NB4 (cell line): Measurements from ENCODE around the gene PRX.
"Not testable (repeated sequence)": the region's sequence is repeated elsewhere in the genome, so short reads cannot be mapped to it uniquely, and the experiment has no call there.

Experiments used
- DNase-seq: peaks from one replicate; pipeline ENCODE4 v3.0.0; 2010; ENCODE audit warnings: low read depth
- H3K4me3 ChIP-seq: one replicate; pipeline ENCODE4 v1.5.1; 2011; ENCODE audit warnings: mild to moderate bottlenecking, low read depth, low read length, moderate library complexity
- MAX ChIP-seq: IDR thresholded peaks from 2 replicates; pipeline ENCODE4 v1.6.1; 2011; ENCODE audit warnings: low read depth, low read length
- MYC ChIP-seq: IDR thresholded peaks from 2 replicates; pipeline ENCODE4 v1.6.1; 2011; ENCODE audit warnings: low read depth, low read length
- POLR2A ChIP-seq: IDR thresholded peaks from 2 replicates; pipeline ENCODE4 v1.6.1; 2011; ENCODE audit warnings: mild to moderate bottlenecking; ENCODE audit not compliant: insufficient read length; ENCODE audit errors: extremely low read depth
- TF ChIP-seq, protein P1 (sequence below): IDR thresholded peaks from one replicate; pipeline ENCODE4 v1.5.1; 2012; ENCODE audit warnings: low read depth, low read length

Gene PRX

GRCh38 chr19:40413291-40413845 is at the start of gene PRX:
PRX (minus strand) TSS chr19:40413378; CDS start chr19:40407932, 5,446 bp downstream.
- H3K4me3 ChIP-seq: no peak within 1 kb of the TSS
- no peak for DNase-seq
- TF ChIP-seq, protein P1, sequence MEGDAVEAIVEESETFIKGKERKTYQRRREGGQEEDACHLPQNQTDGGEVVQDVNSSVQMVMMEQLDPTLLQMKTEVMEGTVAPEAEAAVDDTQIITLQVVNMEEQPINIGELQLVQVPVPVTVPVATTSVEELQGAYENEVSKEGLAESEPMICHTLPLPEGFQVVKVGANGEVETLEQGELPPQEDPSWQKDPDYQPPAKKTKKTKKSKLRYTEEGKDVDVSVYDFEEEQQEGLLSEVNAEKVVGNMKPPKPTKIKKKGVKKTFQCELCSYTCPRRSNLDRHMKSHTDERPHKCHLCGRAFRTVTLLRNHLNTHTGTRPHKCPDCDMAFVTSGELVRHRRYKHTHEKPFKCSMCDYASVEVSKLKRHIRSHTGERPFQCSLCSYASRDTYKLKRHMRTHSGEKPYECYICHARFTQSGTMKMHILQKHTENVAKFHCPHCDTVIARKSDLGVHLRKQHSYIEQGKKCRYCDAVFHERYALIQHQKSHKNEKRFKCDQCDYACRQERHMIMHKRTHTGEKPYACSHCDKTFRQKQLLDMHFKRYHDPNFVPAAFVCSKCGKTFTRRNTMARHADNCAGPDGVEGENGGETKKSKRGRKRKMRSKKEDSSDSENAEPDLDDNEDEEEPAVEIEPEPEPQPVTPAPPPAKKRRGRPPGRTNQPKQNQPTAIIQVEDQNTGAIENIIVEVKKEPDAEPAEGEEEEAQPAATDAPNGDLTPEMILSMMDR: no peak
- TF ChIP-seq MAX (no peak), MYC (no peak), POLR2A (no peak)

DNA sequence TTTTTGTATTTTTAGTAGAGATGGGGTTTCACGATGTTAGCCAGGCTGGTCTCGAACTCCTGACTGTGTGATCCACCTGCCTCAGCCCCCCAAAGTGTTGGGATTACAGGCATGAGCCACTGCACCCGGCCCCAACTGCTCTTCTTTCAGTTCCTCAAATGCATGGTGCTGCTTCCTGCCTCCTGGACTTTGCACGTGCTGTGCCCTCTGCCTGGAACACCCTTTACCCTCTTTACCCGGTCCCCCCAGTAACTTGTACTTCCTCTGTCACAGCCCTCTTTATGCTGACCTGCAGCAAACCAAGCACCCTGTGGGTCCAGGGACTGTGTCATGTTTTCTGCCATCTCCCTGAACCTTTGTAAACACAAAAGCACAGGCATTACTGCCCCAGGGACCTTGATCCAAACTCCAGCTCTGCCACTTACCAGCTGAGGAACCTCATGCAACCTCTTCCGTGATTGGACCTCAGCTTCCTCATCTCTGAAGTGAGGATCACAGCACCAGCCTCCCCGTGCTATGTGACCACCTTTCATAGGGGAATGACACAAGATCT is 48.6 kb upstream of the PRX start:
- H3K4me3 ChIP-seq: no peak overlapping the region
- DNase-seq: peak; percentile 67
- TF ChIP-seq MAX (0 out of 2 replicates have a peak, but pooled peaks have one; percentile 25), MYC (no peak)

DNA sequence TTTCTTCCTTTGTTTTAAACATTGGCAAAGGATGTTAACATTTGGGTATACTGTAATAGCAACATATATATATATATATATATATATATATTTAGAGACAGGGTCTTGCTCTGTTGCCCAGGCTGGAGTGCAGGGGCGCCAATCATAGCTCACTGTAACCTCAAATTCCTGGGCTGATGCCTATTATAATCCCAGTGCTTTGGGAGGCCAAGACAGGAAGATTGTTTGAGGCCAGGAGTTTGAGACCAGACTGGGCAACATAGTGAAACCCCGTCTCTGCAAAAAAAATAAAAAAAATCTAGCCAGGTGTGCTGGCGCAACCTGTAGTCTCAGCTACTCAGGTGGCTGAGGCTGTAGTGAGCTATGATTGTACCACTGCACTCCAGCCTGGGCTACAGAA is 47.0 kb upstream of the PRX start:
- no peak overlapping the region for H3K4me3 ChIP-seq
- TF ChIP-seq POLR2A (no peak), MAX (no peak), MYC (no peak)
- TF ChIP-seq, protein P1: no peak
- no peak for DNase-seq

DNA sequence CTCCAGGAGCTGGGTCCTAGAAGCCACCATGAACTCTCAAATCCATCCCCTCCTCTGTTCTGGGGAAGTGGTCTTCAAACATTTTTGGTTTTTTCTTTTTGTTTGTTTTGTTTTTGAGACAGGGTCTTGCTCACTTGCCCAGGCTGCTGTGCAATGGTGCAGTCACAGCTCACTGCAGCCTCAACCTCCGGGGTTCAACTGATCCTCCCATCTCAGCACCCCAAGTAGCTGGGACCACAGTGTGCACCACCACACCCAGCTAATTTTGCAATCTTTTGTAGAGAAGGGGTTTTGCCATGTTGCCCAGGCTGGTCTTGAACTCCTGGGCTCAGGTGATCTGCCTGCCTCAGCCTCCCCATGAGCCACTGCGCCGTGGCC is 45.4 kb upstream of the PRX start:
- no peak for DNase-seq
- no peak overlapping the region for H3K4me3 ChIP-seq
- TF ChIP-seq POLR2A: no peak
- TF ChIP-seq MYC: no peak
- TF ChIP-seq, protein P1: no peak
- TF ChIP-seq MAX: no peak

GRCh38 chr19:40457953-40458596 is 44.9 kb upstream of the PRX start:
- TF ChIP-seq, protein P1: no peak
- no peak for TF ChIP-seq POLR2A
- no peak overlapping the region for H3K4me3 ChIP-seq

DNA sequence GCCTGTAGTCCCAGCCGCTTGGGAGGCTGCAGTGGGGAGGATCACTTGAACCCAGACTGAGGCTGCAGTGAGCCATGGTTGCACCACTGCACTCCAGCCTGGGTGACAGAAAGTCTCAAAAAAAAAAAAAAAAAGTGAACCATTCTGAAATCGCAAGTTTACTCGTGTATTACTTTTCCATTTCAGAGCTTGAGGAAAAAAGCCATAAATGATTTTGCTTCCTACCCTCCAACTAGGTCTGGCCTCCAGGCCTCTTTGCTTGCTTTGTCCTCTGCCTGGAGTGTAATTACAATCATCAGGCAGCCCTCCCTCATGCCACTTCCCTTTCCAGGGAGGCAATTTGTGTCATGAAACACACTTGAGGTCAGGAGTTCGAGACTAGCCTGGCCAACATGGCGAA is 43.9 kb upstream of the PRX start:
- H3K4me3 ChIP-seq: no peak overlapping the region
- no peak for DNase-seq
- no peak for TF ChIP-seq POLR2A
- TF ChIP-seq MAX: no peak
- TF ChIP-seq, protein P1: no peak
- TF ChIP-seq MYC: no peak

More at GRCh38 chr19:40457953-40458596, 44.9 kb upstream of the PRX start:
- no peak for DNase-seq

DNA sequence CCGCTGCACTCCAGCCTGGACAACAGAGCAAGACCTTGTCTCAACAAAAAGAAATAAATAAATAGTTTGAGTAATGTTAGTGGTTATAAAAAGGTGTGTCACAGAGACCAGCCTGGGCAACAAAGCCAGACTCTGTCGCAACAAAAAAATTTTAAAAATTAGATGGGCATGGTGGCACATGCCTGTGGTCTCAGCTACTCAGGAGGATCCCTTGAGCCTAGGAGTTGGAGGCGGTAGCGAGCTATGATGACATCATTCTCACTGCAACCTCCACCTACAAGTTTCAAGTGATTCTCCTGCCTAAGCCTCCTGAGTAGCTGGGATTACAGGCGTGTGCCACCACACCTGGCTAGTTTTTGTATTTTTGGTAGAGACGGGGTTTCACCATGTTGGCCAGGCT is 40.8 kb upstream of the PRX start:
- not testable (repeated sequence) for H3K4me3 ChIP-seq, DNase-seq
